RWPE2 (cell line): ENCODE data around the gene CDC73.
"Not testable (repeated sequence)": the region's sequence is repeated elsewhere in the genome, so short reads cannot be mapped to it uniquely, and the experiment has no call there.

Source experiments
- ATAC-seq: fragments of 200-7000 bp; cut with Tn5 transposase; 3 replicates; pipeline ENCODE4 v1.9.1; 2021; ENCODE audit warnings: low read depth
- DNase-seq: peaks from one replicate; pipeline ENCODE4 v3.0.0-alpha.2; 2020; ENCODE audit warnings: low spot score
- H3K27ac ChIP-seq: fragments of 450-650 bp; 2 replicates; pipeline ENCODE4 v1.5.1; 2017; ENCODE audit warnings: mild to moderate bottlenecking; ENCODE audit not compliant: poor library complexity, severe bottlenecking
- H3K27me3 ChIP-seq: fragments of 250-450 bp; sonication (Bioruptor Pico); 2 replicates; pipeline ENCODE4 v1.5.1; 2021; ENCODE audit warnings: mild to moderate bottlenecking, moderate library complexity; ENCODE audit not compliant: insufficient read depth, poor library complexity, severe bottlenecking
- H3K36me3 ChIP-seq: fragments of 250-450 bp; sonication (Bioruptor Pico); 2 replicates; pipeline ENCODE4 v1.5.1; 2020; ENCODE audit warnings: low read depth, mild to moderate bottlenecking, moderate library complexity
- H3K4me1 ChIP-seq: fragments of 250-450 bp; sonication (Bioruptor Pico); 2 replicates; pipeline ENCODE4 v1.5.1; 2021; ENCODE audit warnings: mild to moderate bottlenecking, moderate library complexity; ENCODE audit not compliant: insufficient read depth, poor library complexity, severe bottlenecking
- H3K4me3 ChIP-seq: fragments of 250-450 bp; sonication (Bioruptor Pico); 2 replicates; pipeline ENCODE4 v1.5.1; 2021; ENCODE audit warnings: mild to moderate bottlenecking, moderate library complexity; ENCODE audit not compliant: severe bottlenecking
- H3K9me3 ChIP-seq: fragments of 250-450 bp; sonication (Bioruptor Pico); 2 replicates; pipeline ENCODE4 v1.5.1; 2021; ENCODE audit warnings: mild to moderate bottlenecking, moderate library complexity; ENCODE audit not compliant: severe bottlenecking
- TF ChIP-seq, protein P1 (sequence below): fragments of 450-650 bp; IDR thresholded peaks from one replicate; pipeline ENCODE4 v1.5.1; 2017; ENCODE audit warnings: mild to moderate bottlenecking, moderate library complexity; ENCODE audit not compliant: poor library complexity, severe bottlenecking

Gene CDC73

DNA sequence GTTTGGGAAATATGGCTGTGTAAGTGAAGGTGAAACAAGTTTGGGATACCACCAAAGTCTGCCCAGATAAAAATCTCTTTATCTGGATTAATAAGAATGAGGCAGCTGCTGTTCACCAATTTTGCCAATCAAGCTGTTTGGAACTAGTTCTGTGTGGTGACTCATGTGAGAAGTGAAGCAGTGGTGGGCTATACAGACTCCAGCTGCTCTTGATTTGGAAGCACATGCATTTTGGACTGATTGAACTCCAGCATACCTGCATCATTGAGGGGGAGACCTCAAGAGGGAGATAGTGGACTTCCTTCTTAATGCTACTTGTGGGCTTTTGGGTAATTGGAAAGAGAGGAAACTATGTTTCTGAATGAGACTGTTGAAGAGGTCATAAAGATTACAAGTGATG, 163.8 kb downstream of the CDC73 start:
- Histone ChIP-seq H3K9me3 (no peaks in the 10 kb centered on the region), H3K27ac (no peak overlapping the region), H3K27me3 (no peaks in the 10 kb centered on the region), H3K36me3 (no peaks in the 10 kb centered on the region), H3K4me3 (no peak overlapping the region), H3K4me1 (no peaks in the 10 kb centered on the region)
- DNase-seq (no peak), ATAC-seq (no peak)
- TF ChIP-seq, protein P1, sequence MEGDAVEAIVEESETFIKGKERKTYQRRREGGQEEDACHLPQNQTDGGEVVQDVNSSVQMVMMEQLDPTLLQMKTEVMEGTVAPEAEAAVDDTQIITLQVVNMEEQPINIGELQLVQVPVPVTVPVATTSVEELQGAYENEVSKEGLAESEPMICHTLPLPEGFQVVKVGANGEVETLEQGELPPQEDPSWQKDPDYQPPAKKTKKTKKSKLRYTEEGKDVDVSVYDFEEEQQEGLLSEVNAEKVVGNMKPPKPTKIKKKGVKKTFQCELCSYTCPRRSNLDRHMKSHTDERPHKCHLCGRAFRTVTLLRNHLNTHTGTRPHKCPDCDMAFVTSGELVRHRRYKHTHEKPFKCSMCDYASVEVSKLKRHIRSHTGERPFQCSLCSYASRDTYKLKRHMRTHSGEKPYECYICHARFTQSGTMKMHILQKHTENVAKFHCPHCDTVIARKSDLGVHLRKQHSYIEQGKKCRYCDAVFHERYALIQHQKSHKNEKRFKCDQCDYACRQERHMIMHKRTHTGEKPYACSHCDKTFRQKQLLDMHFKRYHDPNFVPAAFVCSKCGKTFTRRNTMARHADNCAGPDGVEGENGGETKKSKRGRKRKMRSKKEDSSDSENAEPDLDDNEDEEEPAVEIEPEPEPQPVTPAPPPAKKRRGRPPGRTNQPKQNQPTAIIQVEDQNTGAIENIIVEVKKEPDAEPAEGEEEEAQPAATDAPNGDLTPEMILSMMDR, result no peak

DNA sequence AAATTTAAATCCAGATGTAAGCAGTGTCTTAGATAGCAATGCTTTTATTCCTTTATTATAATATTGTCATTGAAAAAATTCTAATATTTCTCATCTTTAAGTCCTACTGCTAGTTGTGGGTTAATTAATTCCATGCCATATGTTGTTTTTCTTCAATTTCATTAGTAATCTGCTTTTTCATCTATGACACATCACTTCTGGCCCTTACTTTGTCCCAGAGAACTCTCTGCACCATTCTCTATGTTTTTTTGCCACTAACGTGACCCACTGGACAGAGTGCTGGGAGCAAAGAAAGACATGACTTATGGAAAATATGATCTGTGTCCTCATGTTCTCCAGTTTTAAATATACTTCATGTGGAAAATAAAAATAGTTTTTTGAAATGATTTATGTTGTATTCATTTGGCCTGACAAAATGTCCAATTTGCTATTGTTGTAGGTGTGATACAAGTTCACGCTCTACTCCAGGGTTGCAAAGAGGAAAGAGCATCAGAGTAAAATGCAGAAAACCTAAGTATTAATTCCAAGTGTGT, 166.8 kb downstream of the CDC73 start:
- DNase-seq, ATAC-seq, H3K27me3 ChIP-seq, H3K36me3 ChIP-seq, H3K4me3 ChIP-seq, H3K9me3 ChIP-seq, H3K4me1 ChIP-seq, H3K27ac ChIP-seq: not testable (repeated sequence)

DNA sequence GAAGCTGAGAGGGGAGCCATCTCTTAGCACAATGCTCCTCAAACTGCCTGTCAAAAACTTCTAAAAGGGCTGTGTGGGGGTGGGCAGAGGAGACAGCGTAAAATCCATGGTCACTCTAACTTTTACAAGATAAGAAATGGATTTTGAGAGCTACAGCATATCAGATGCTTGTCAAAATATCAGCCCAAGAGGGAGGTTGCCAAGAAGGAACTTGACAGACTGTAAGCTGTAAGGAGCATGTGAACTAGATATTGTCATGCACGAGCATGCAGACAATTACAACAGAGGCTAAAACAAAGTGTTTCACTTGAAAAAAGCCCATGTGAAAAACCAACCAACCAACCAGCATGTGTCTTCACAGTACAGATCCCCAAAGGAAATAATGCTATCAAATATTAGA, 171.9 kb downstream of the CDC73 start:
- Histone ChIP-seq H3K36me3 (no peaks in the 10 kb centered on the region), H3K27ac (no peak overlapping the region), H3K4me1 (no peaks in the 10 kb centered on the region), H3K27me3 (no peaks in the 10 kb centered on the region), H3K9me3 (no peaks in the 10 kb centered on the region), H3K4me3 (no peak overlapping the region)
- TF ChIP-seq, protein P1, result no peak
- ATAC-seq (no peak), DNase-seq (no peak)

DNA sequence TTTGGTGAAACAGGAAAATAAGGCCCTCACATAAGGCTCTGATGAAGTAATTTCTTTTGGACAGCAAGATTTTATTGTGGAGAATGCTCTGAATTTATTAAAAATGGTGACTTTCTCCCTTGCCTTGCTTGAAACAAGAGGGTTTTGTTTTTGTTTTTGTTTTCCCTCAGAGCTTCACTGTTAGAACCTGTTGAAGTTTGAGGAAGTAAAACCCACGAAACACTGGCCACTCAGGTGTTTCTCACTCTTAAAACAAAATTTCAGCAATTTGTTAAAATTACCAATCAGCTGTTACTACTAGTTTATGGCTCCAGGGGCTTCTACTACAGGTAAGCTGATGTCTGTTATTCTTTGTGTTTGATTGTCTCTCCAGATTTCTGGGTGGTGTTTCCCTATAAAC, 177.2 kb downstream of the CDC73 start:
- no peak for DNase-seq
- H3K4me1 ChIP-seq, result no peaks in the 10 kb centered on the region
- H3K27ac ChIP-seq, result no peak overlapping the region
- H3K4me3 ChIP-seq, result no peak overlapping the region
- H3K9me3 ChIP-seq, result no peaks in the 10 kb centered on the region
- no peak for ATAC-seq
- no peaks in the 10 kb centered on the region for H3K36me3 ChIP-seq
- H3K27me3 ChIP-seq, result no peaks in the 10 kb centered on the region
- TF ChIP-seq, protein P1, result no peak

DNA sequence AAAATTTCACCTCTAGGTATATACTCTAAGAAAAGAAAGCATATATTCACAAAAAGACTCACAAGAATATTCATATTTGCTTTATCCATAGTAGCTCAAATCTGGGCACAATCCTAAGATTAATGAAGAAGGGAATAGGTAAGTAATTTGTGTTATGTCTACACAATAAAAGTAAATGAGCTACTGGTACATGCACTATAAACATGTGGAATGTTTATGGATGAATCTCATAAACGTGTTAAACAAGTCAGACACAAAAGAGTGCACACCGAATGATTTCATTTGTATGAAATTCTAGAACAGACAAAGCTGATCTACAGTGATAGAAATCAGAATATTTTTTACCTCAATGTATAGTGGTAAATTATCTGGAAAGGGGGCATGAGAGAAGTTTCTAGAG, 179.9 kb downstream of the CDC73 start:
- Histone ChIP-seq H3K4me3 (no peak overlapping the region), H3K36me3 (no peaks in the 10 kb centered on the region), H3K27me3 (no peaks in the 10 kb centered on the region), H3K4me1 (no peaks in the 10 kb centered on the region), H3K9me3 (no peaks in the 10 kb centered on the region), H3K27ac (no peak overlapping the region)
- TF ChIP-seq, protein P1, result no peak
- no peak for ATAC-seq
- no peak for DNase-seq
